ENCODE measurements around the gene SDF4.

DNA sequence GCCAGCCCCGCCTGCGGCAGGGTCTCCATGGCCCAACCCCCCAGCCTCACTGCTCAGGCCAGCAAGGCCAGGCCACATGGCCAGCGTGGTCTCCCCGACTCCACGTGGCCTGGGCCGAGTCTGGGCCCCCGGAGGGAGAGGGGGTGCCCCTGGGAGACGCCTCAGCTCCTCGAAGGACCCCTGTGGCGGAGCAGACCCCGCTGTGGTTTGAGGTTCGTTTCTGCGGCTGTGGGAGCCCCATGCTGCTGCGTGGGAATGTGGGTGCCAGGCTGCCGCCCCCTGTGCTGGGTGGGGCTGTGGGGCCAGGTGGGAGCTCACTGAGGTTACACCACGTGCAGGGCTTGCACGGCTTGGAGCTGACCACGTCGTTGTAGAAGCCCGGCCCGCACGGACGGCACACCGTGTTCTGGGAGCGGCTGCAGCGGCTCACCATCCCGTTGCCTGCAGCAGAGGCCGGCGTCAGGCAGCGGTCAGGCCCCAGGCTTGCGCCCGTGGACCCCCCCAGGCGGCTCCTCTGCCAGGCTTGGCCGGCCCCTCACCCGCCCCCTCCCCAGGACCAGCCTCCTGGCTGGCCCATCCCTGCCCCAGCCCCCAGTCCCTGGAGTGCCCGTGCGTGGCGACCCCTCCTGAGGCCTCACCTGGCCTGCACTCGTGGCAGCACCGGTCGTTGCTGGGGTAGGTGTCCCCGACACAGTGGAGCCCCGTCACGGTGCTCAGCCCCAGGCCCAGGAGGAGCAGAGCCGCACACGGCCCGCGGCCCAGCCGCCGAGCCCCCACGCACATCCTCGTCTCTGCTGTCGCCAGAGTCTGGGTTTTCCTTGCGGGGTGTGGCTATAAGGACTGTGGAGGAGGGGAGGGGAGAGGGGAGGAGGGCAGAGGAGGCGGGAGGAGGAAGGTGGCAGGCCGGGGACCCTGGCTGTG is 18.2 kb downstream of the SDF4 start, which contains the start of gene TNFRSF4:
- TF ChIP-seq, protein P1, sequence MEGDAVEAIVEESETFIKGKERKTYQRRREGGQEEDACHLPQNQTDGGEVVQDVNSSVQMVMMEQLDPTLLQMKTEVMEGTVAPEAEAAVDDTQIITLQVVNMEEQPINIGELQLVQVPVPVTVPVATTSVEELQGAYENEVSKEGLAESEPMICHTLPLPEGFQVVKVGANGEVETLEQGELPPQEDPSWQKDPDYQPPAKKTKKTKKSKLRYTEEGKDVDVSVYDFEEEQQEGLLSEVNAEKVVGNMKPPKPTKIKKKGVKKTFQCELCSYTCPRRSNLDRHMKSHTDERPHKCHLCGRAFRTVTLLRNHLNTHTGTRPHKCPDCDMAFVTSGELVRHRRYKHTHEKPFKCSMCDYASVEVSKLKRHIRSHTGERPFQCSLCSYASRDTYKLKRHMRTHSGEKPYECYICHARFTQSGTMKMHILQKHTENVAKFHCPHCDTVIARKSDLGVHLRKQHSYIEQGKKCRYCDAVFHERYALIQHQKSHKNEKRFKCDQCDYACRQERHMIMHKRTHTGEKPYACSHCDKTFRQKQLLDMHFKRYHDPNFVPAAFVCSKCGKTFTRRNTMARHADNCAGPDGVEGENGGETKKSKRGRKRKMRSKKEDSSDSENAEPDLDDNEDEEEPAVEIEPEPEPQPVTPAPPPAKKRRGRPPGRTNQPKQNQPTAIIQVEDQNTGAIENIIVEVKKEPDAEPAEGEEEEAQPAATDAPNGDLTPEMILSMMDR (IDR thresholded peaks at IDR 0.05; ENCODE audit: insufficient read depth, low read depth, low read length), result no peak
- no peak for TF ChIP-seq EZH2 (IDR thresholded peaks at IDR 0.05; ENCODE audit: insufficient read depth, low read length)

All from astrocyte (in vitro differentiated cells and primary cell).